Fibroblast of lung (primary cell): ENCODE data around the gene ZSCAN4.

Source experiments
- CTCF ChIP-seq, 2 donors: IDR thresholded peaks in 1 of 2; conservative IDR thresholded peaks in 1 of 2; 1 replicate in 1 of 2; 2 replicates in 1 of 2; pipeline ENCODE4 v1.5.1; 2011 to 2012; ENCODE audit warnings: low read length in 2 of 2, control low read depth in 1 of 2, inconsistent platforms in 1 of 2, low read depth in 1 of 2, mild to moderate bottlenecking in 1 of 2
- EZH2 ChIP-seq: IDR thresholded peaks from 2 replicates; pipeline ENCODE4 v1.5.1; 2012; ENCODE audit warnings: low read length, control low read depth, mild to moderate bottlenecking; ENCODE audit errors: missing control alignments

- TF ChIP-seq CTCF (conservative IDR thresholded peaks at IDR 0.05 in 1 of 2, IDR thresholded peaks at IDR 0.05 in 1 of 2; ENCODE audit: low read depth in 1 of 2, low read length in 2 of 2) (no peak), EZH2 (no peak)
Measured at GRCh38 chr19:57664269-57665127, 4.2 kb upstream of the ZSCAN4 start.
